ENCODE results near the gene WDR91. TPM values are rescaled to one million over a fixed set of nuclear protein-coding genes. Genes with fewer than 3 reads are reported as not detected.

The WDR91 gene
- total and polyA plus RNA-seq, 2 donors (not counting 1 experiment from before 2014, with no cell fraction given), result 26.7 to 40.7 TPM

DNA sequence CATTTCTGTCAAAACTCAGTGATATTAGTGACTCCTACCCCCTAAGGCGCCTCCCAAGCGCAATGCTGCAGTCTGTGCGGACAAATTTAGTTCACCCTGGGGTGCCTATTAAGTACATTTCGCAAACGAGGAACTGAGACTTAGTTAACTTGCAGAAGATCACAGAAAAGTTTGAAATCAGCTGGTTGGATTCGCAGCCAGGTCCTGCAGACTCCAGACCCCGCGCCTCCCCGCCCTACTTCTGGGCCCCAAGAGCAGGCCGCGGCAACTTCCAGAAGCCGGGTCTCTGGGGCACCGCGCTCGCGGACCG is 41.4 kb downstream of the WDR91 start:
- no peaks in the 10 kb centered on the region for H3K9me3 Mint-ChIP-seq (ENCODE audit: insufficient read depth)
- Histone ChIP-seq H3K4me1 (ENCODE audit: control insufficient read depth in 2 of 2, insufficient read depth in 2 of 2, low read length in 2 of 2) (peaks cover 22 to 42% of the 10 kb centered on the region in 2 donors), H3K27ac (ENCODE audit: low read length in 2 of 2) (peak overlapping the region; percentile 96 to 97), H3K4me2 (replicated peaks; ENCODE audit: low read depth, low read length, poor library complexity, severe bottlenecking) (peak overlapping the region; percentile 81), H2AFZ (ENCODE audit: insufficient read depth, low read depth, low read length, poor library complexity, severe bottlenecking) (peak overlapping the region; percentile 79), H3K9me3 (ENCODE audit: control extremely low read depth in 1 of 3, control insufficient read depth in 2 of 3, insufficient read depth in 1 of 3, low read length in 2 of 3) (no peaks in the 10 kb centered on the region), H4K20me1 (ENCODE audit: control insufficient read depth, insufficient read depth, low read length, poor library complexity, severe bottlenecking) (peaks cover 10% of the 10 kb centered on the region), H3K27me3 (replicated peaks in 1 of 4; ENCODE audit: control extremely low read depth in 1 of 4, control insufficient read depth in 3 of 4, insufficient read depth in 4 of 4, low read length in 3 of 4) (no peaks in the 10 kb centered on the region), H3K9ac (ENCODE audit: low read length) (peak overlapping the region; percentile 89), H3K36me3 (replicated peaks in 1 of 2; ENCODE audit: control extremely low read depth in 1 of 2, control insufficient read depth in 1 of 2, extremely low read depth in 1 of 2, insufficient read depth in 2 of 2, low read length in 1 of 2) (peaks cover 0 to 36% of the 10 kb centered on the region in 2 experiments), H3K79me2 (ENCODE audit: control insufficient read depth, insufficient read depth, low read length) (peaks cover 12% of the 10 kb centered on the region), H3K4me3 (ENCODE audit: control extremely low read depth in 1 of 5, extremely low read depth in 1 of 5, insufficient read depth in 1 of 5, low read depth in 2 of 5, low read length in 4 of 5) (peak overlapping the region; percentile 57 to 93 (median 83))
- DNase-seq, result peak; percentile 80
- CTCF ChIA-PET, result interaction anchor here (0.9 to 8.1 kb wide), 12 partner anchors 10 to 737 kb away, joined by 3 to 80 read pairs (median 11); partner anchors contain the start of genes AGBL3 and TMEM140
- intact Hi-C loops (cut with micrococcal nuclease), result loop anchor here (1.0 to 5.0 kb wide), 7 partner anchors 9 to 711 kb away; partner anchors contain the start of genes AGBL3, AKR1B1, BPGM and TMEM140
- H3K4me1 Mint-ChIP-seq, result peaks cover 62% of the 10 kb centered on the region
- WGBS (ENCODE audit: insufficient coverage), result under 1% methylated on average over 17 of the region's 17 CpGs
- POLR2A ChIA-PET, result interaction anchor here (1.1 to 3.8 kb wide), 6 partner anchors 9 to 184 kb away, joined by 3 to 38 read pairs (median 13); partner anchors contain the start of genes AGBL3 and TMEM140
- TF ChIP-seq CTCF (IDR thresholded peaks at IDR 0.05), result no peak
- TF ChIP-seq EZH2 (IDR thresholded peaks at IDR 0.05; ENCODE audit: borderline replicate concordance, insufficient read depth, low read depth, low read length, poor library complexity, severe bottlenecking), result no peak
- H3K27ac Mint-ChIP-seq, result peak overlapping the region; percentile 93
- H3K4me3 Mint-ChIP-seq, result peak overlapping the region; percentile 94
- H3K27me3 Mint-ChIP-seq, result no peaks in the 10 kb centered on the region
- peak; percentile 29 for ATAC-seq (ENCODE audit: low read depth)
